HepG2 (cell line): ENCODE measurements around the gene ATG2A. TPM values are rescaled to one million over a fixed set of nuclear protein-coding genes. Genes with fewer than 3 reads are reported as not detected.

Source experiments
- DR1 ChIP-seq: sonication (generic); formaldehyde crosslinking; IDR thresholded peaks from 2 replicates; pipeline ENCODE4 v1.8.0; 2021; ENCODE audit warnings: mild to moderate bottlenecking, missing genetic modification reagents, inconsistent platforms
- MED8 ChIP-seq: sonication (generic); formaldehyde crosslinking; IDR thresholded peaks from 2 replicates; pipeline ENCODE4 v1.8.1; 2023; ENCODE audit warnings: mild to moderate bottlenecking, missing genetic modification reagents; ENCODE audit not compliant: insufficient replicate concordance
- PLRG1 ChIP-seq: fragments of 450-650 bp; conservative IDR thresholded peaks from 2 replicates; pipeline ENCODE4 v1.6.1; 2016
- ZBTB40 ChIP-seq, 2 experiments: fragments of 450-650 bp in 1 of 2; sonication (generic) in 1 of 2; formaldehyde crosslinking in 1 of 2; IDR thresholded peaks; 2 replicates each; pipeline versions ENCODE4 v1.6.1 to v1.8.0; 2016 to 2022; ENCODE audit warnings: antibody characterized with exemption in 1 of 2, mild to moderate bottlenecking in 1 of 2, missing genetic modification reagents in 1 of 2
- ZNF276 ChIP-seq: sonication (generic); formaldehyde crosslinking; IDR thresholded peaks from 2 replicates; pipeline ENCODE4 v1.4.0; 2020; ENCODE audit warnings: mild to moderate bottlenecking, low read depth, missing genetic modification reagents
- ZNF512B ChIP-seq: sonication (generic); formaldehyde crosslinking; IDR thresholded peaks from 2 replicates; pipeline ENCODE4 v1.5.1; 2020; ENCODE audit warnings: missing genetic modification reagents, mild to moderate bottlenecking, borderline replicate concordance
- ZNF691 ChIP-seq: sonication (generic); formaldehyde crosslinking; IDR thresholded peaks from 2 replicates; pipeline ENCODE4 v1.4.0; 2020; ENCODE audit warnings: missing genetic modification reagents, low read depth, mild to moderate bottlenecking, borderline replicate concordance
- ZNF83 ChIP-seq: sonication (generic); formaldehyde crosslinking; IDR thresholded peaks from 2 replicates; pipeline ENCODE4 v1.4.0; 2020; ENCODE audit warnings: missing genetic modification reagents, mild to moderate bottlenecking, borderline replicate concordance
- polyA plus RNA-seq, 8 experiments: library from polyadenylated mRNA; depleted of rRNA in 3 of 8; stranded (reverse) in 7 of 8; unstranded in 1 of 8; fragments of >200 nt; fragmentation: Illumina TruSeq in 4 of 8; extraction: Trizol in 4 of 8; gene quantifications; 2 replicates each; pipeline versions ENCODE4 v1.2.1 to v1.2.3, GENCODE V29; 2011 to 2016; ENCODE audit warnings: low read depth in 4 of 8, missing spikeins in 1 of 8, mixed read lengths in 1 of 8; ENCODE audit not compliant: insufficient read depth in 1 of 8
- total RNA-seq, 5 experiments: library from RNA; depleted of rRNA; stranded (reverse); fragments of >200 nt; fragmentation: Illumina TruSeq; extraction: Trizol; gene quantifications; 2 replicates each; pipeline ENCODE4 v1.2.3, GENCODE V29; 2016; ENCODE audit warnings: low read depth in 1 of 5

ATG2A gene
- total and polyA plus RNA-seq, 2 of the 13 experiments (the other 11 are each of a cell fraction or from before 2014, with no cell fraction given): 6.7 to 8.0 TPM

GRCh38 chr11:64870176-64870892 is 46.7 kb downstream of the ATG2A start (continued):
- TF ChIP-seq MED8 (CRISPR knock-in tag) (no peak), ZBTB40 (IDR thresholded peaks at IDR 0.05) (no peak), ZBTB40 (CRISPR knock-in tag; IDR thresholded peaks at IDR 0.05) (no peak), DR1 (CRISPR knock-in tag) (no peak), PLRG1 (no peak), ZNF276 (CRISPR knock-in tag) (no peak), ZNF512B (CRISPR knock-in tag) (no peak), ZNF691 (CRISPR knock-in tag) (no peak), ZNF83 (CRISPR knock-in tag) (no peak)
